ENCODE data around the gene PTCHD1.

The PTCHD1 gene

GRCh38 chrX:23356189-23356588 is 21.5 kb downstream of the PTCHD1 start:
- DNase-seq (ENCODE audit: low read depth in 2 of 2): no peak

- DNase-seq (ENCODE audit: low read depth in 2 of 2): no peak
These were observed 29.8 kb downstream of the PTCHD1 start for GRCh38 chrX:23364416-23364815.

- DNase-seq (ENCODE audit: low read depth in 2 of 2): no peak
These were observed 30.9 kb downstream of the PTCHD1 start for GRCh38 chrX:23365541-23365940.

- no peak for DNase-seq (ENCODE audit: low read depth in 2 of 2)
These were observed 32.3 kb downstream of the PTCHD1 start for GRCh38 chrX:23366914-23367313.

GRCh38 chrX:23369027-23369426 is 34.4 kb downstream of the PTCHD1 start:
- DNase-seq (ENCODE audit: low read depth in 2 of 2): no peak

- DNase-seq (ENCODE audit: low read depth in 2 of 2): no peak
These were observed 37.7 kb downstream of the PTCHD1 start for GRCh38 chrX:23372220-23372902.

GRCh38 chrX:23373129-23373804 is 38.6 kb downstream of the PTCHD1 start:
- no peak for DNase-seq (ENCODE audit: low read depth in 2 of 2)

- no peak for DNase-seq (ENCODE audit: low read depth in 2 of 2)
These were observed 39.6 kb downstream of the PTCHD1 start for GRCh38 chrX:23374291-23374690.

GRCh38 chrX:23376581-23376980 is 41.9 kb downstream of the PTCHD1 start:
- DNase-seq (ENCODE audit: low read depth in 2 of 2): no peak

- DNase-seq (ENCODE audit: low read depth in 2 of 2): no peak
These were observed 45.9 kb downstream of the PTCHD1 start for GRCh38 chrX:23380581-23380980.

GRCh38 chrX:23381099-23382087 is 46.7 kb downstream of the PTCHD1 start:
- DNase-seq (ENCODE audit: low read depth in 2 of 2): no peak

GRCh38 chrX:23382572-23382971 is 47.9 kb downstream of the PTCHD1 start:
- DNase-seq (ENCODE audit: low read depth in 2 of 2): no peak

- no peak for DNase-seq (ENCODE audit: low read depth in 2 of 2)
These were observed 48.8 kb downstream of the PTCHD1 start for GRCh38 chrX:23383411-23383810.

GRCh38 chrX:23385242-23385641 is 50.6 kb downstream of the PTCHD1 start:
- no peak for DNase-seq (ENCODE audit: low read depth in 2 of 2)

- no peak for DNase-seq (ENCODE audit: low read depth in 2 of 2)
These were observed 51.6 kb downstream of the PTCHD1 start for GRCh38 chrX:23386260-23386659.

GRCh38 chrX:23386726-23387125 is 52.1 kb downstream of the PTCHD1 start:
- DNase-seq (ENCODE audit: low read depth in 2 of 2): no peak

- no peak for DNase-seq (ENCODE audit: low read depth in 2 of 2)
These were observed 53.0 kb downstream of the PTCHD1 start for GRCh38 chrX:23387550-23388184.

GRCh38 chrX:23389196-23389792 is 54.6 kb downstream of the PTCHD1 start:
- DNase-seq (ENCODE audit: low read depth in 2 of 2): no peak

GRCh38 chrX:23390979-23391378 is 56.3 kb downstream of the PTCHD1 start:
- DNase-seq (ENCODE audit: low read depth in 2 of 2): no peak

GRCh38 chrX:23392195-23392594 is 57.5 kb downstream of the PTCHD1 start:
- DNase-seq (ENCODE audit: low read depth in 2 of 2): no peak

- DNase-seq (ENCODE audit: low read depth in 2 of 2): no peak
These were observed 59.8 kb downstream of the PTCHD1 start for GRCh38 chrX:23394421-23394820.
